ENCODE results near the gene KIF16B.

The KIF16B gene

DNA sequence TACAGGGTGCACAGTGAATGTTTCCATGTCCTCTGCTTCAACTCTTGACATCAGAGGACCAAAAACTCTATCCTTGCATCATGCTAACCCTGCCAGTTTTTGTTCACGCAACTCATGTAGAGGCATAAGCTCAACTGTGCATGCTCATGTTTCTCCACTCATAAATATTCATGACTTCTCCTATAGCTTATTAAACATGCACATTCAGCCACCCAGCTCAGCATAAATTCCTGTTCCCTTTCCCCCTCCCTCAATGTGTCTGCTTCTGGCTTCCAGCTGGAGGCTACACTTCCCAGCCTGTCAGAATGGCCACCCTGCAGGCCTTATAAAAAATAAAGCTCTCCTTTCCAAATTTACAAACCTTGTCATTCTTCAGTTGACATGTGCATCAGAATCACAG lies 154.6 kb downstream of the KIF16B start:
- Histone ChIP-seq H3K27ac (ENCODE audit: extremely low read depth, low read depth, low read length) (no peak overlapping the region), H3K4me1 (ENCODE audit: control insufficient read depth, insufficient read depth, low read length) (no peaks in the 10 kb centered on the region), H3K9me3 (ENCODE audit: control insufficient read depth, insufficient read depth, low read depth, low read length) (no peaks in the 10 kb centered on the region), H3K36me3 (ENCODE audit: control insufficient read depth in 2 of 2, insufficient read depth in 1 of 2, low read length in 2 of 2) (peaks cover 0 to 8% of the 10 kb centered on the region in 2 experiments; a peak in 1 of 3 replicates), H3K4me3 (ENCODE audit: low read depth, low read length) (no peak overlapping the region)
- no peak for TF ChIP-seq BCL6B (tag by site-specific recombination; IDR thresholded peaks at IDR 0.05)
- no peak for TF ChIP-seq ZNF776 (tag by site-specific recombination; IDR thresholded peaks at IDR 0.05; ENCODE audit: borderline replicate concordance)
- no peak for TF ChIP-seq ZNF26 (tag by site-specific recombination; IDR thresholded peaks at IDR 0.05)
- TF ChIP-seq ZNF843 (tag by site-specific recombination; IDR thresholded peaks at IDR 0.05), result no peak
- TF ChIP-seq ZNF623 (tag by site-specific recombination; IDR thresholded peaks at IDR 0.05), result no peak
- TF ChIP-seq ZNF157 (tag by site-specific recombination; IDR thresholded peaks at IDR 0.05), result no peak
- ChIA-PET CTCF (no interaction called here), POLR2A (no interaction called here)

DNA sequence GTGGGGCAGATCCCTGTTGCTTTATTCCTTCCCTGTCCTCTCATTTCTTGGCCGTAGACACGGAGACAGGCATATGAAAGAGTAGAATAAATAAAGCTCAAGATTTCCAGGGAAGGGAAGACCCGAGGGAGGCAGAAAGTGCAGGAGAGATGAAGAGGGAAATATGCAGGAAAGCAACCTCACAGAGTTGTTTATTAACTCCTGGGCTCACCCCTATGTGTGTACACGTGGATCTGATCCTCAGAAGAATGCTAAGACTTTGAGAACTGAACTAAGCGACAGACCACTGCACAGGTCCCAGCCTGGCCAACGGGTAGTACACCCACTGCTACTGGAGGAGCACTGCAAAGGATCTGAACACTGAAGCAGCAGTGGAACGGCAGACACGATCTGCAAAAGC lies 156.2 kb downstream of the KIF16B start:
- no peak overlapping the region for H3K4me3 ChIP-seq (ENCODE audit: low read depth, low read length)
- no peaks in the 10 kb centered on the region for H3K4me1 ChIP-seq (ENCODE audit: control insufficient read depth, insufficient read depth, low read length)
- no peak overlapping the region for H3K27ac ChIP-seq (ENCODE audit: extremely low read depth, low read depth, low read length)
- no peaks in the 10 kb centered on the region for H3K9me3 ChIP-seq (ENCODE audit: control insufficient read depth, insufficient read depth, low read depth, low read length)
- POLR2A ChIA-PET, result no interaction called here
- TF ChIP-seq ZNF530 (tag by site-specific recombination; IDR thresholded peaks at IDR 0.05; ENCODE audit: low read depth) (no peak), ZNF175 (tag by site-specific recombination; IDR thresholded peaks at IDR 0.05) (no peak)
- H3K36me3 ChIP-seq (ENCODE audit: control insufficient read depth in 2 of 2, insufficient read depth in 1 of 2, low read length in 2 of 2), result peaks cover 0 to 7% of the 10 kb centered on the region in 2 experiments; a peak in 1 of 3 replicates
- CTCF ChIA-PET, result interaction anchor here (0.6 kb wide), 1 partner anchor 233 kb away, joined by 3 read pairs; no protein-coding TSS in a partner anchor

DNA sequence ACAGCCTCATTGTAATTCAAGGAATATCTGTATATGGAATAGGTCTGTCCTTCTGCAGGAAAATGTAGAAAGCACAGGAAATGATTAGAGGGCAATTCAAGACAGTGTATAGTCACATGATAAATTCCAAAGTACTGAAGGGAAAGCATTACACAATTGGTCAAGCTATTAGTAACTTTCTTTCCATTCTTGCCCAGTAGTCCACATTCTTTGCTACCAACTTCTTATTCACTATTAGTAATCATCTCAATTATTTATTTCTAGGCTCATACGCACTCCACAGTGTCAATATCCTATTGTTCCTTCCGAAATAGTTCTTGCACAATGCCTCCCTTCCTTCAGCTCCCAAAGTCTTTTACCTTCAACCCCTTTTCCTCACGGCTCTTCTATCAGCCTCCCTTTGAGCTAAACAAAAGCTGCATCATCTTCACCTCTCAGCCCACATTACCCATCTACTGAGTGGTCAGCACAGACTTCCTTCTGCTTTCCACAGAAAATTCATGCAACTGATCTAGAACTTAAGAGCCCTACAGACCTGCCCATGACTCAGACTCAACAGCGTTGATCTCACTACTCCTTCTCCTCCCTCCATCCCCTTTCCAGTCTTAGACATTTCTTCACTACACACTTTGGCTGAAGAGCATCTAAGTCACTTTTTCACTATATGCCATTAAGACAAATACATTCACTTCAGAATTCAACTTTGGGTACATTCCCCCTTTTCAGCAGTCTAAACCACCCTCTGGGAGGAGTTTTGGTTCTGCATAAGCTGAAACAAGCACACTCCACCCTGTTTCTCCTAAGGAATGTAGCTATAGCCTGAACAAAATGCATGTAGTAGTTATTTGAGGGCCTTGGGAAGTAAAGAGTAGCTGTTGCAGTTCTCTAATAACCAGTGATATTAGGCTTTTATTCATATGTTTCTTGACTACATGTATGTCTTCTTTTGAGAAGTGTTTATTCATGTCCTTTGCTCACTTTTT lies 157.9 kb downstream of the KIF16B start:
- Histone ChIP-seq H3K9me3 (ENCODE audit: control insufficient read depth, insufficient read depth, low read depth, low read length) (no peaks in the 10 kb centered on the region), H3K4me1 (ENCODE audit: control insufficient read depth, insufficient read depth, low read length) (no peaks in the 10 kb centered on the region), H3K4me3 (ENCODE audit: low read depth, low read length) (no peak overlapping the region), H3K27ac (ENCODE audit: extremely low read depth, low read depth, low read length) (no peak overlapping the region), H3K36me3 (ENCODE audit: control insufficient read depth in 2 of 2, insufficient read depth in 1 of 2, low read length in 2 of 2) (peaks cover 0 to 11% of the 10 kb centered on the region in 2 experiments; a peak in 1 of 3 replicates)
- TF ChIP-seq, protein P1, sequence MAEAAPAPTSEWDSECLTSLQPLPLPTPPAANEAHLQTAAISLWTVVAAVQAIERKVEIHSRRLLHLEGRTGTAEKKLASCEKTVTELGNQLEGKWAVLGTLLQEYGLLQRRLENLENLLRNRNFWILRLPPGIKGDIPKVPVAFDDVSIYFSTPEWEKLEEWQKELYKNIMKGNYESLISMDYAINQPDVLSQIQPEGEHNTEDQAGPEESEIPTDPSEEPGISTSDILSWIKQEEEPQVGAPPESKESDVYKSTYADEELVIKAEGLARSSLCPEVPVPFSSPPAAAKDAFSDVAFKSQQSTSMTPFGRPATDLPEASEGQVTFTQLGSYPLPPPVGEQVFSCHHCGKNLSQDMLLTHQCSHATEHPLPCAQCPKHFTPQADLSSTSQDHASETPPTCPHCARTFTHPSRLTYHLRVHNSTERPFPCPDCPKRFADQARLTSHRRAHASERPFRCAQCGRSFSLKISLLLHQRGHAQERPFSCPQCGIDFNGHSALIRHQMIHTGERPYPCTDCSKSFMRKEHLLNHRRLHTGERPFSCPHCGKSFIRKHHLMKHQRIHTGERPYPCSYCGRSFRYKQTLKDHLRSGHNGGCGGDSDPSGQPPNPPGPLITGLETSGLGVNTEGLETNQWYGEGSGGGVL (tag by site-specific recombination; IDR thresholded peaks at IDR 0.05), result no peak
- TF ChIP-seq, protein P2, sequence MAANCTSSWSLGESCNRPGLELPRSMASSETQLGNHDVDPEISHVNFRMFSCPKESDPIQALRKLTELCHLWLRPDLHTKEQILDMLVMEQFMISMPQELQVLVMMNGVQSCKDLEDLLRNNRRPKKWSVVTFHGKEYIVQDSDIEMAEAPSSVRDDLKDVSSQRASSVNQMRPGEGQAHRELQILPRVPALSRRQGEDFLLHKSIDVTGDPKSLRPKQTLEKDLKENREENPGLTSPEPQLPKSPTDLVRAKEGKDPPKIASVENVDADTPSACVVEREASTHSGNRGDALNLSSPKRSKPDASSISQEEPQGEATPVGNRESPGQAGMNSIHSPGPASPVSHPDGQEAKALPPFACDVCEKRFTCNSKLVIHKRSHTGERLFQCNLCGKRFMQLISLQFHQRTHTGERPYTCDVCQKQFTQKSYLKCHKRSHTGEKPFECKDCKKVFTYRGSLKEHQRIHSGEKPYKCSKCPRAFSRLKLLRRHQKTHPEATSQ (tag by site-specific recombination; IDR thresholded peaks at IDR 0.05), result no peak
- no peak for TF ChIP-seq ZNF561 (tag by site-specific recombination; IDR thresholded peaks at IDR 0.05; ENCODE audit: borderline replicate concordance)
- TF ChIP-seq, protein P3, sequence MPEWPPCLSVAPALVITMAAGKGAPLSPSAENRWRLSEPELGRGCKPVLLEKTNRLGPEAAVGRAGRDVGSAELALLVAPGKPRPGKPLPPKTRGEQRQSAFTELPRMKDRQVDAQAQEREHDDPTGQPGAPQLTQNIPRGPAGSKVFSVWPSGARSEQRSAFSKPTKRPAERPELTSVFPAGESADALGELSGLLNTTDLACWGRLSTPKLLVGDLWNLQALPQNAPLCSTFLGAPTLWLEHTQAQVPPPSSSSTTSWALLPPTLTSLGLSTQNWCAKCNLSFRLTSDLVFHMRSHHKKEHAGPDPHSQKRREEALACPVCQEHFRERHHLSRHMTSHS (tag by site-specific recombination; IDR thresholded peaks at IDR 0.05), result no peak
- TF ChIP-seq, protein P4, sequence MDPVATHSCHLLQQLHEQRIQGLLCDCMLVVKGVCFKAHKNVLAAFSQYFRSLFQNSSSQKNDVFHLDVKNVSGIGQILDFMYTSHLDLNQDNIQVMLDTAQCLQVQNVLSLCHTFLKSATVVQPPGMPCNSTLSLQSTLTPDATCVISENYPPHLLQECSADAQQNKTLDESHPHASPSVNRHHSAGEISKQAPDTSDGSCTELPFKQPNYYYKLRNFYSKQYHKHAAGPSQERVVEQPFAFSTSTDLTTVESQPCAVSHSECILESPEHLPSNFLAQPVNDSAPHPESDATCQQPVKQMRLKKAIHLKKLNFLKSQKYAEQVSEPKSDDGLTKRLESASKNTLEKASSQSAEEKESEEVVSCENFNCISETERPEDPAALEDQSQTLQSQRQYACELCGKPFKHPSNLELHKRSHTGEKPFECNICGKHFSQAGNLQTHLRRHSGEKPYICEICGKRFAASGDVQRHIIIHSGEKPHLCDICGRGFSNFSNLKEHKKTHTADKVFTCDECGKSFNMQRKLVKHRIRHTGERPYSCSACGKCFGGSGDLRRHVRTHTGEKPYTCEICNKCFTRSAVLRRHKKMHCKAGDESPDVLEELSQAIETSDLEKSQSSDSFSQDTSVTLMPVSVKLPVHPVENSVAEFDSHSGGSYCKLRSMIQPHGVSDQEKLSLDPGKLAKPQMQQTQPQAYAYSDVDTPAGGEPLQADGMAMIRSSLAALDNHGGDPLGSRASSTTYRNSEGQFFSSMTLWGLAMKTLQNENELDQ (tag by site-specific recombination; IDR thresholded peaks at IDR 0.05; ENCODE audit: low read depth), result no peak
- ChIA-PET CTCF (interaction anchor here (1.2 kb wide), 1 partner anchor 19 kb away, joined by 3 read pairs; no protein-coding TSS in a partner anchor), POLR2A (no interaction called here)

Data from HEK293 (cell line).